IPS DF 19.7 (cell line): Measurements from ENCODE around the gene RAPGEFL1.
A peak's percentile ranks its signal among the peaks of the same experiment; 100 is the strongest.
"Not testable (repeated sequence)": the region's sequence is repeated elsewhere in the genome, so short reads cannot be mapped to it uniquely, and the experiment has no call there.

Experiments
- DNase-seq: peaks from one replicate; pipeline ENCODE4 v3.0.0-alpha.2; 2013; ENCODE audit warnings: low read depth, low spot score

The RAPGEFL1 gene

DNA sequence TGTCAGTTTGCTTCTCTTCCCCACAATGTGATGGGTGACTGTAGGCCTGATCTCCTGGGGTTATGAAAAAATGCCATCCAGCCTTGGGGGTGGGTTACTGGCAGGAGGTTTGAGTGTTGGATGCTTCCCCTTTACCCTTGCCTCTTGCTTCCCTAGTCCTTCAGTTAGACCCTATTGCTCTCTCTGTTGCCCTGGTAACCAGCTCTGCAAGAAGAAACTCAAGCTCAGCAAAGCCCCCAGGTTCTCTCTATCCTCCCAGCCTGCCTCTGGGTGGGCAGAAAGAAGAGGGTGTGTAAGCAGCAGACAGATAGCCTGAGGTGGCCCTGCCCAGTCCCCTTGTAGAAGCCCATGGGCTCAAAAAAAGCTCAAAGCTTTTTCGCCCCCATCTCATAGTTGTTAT is 2.8 kb upstream of the RAPGEFL1 start:
- no peak for DNase-seq

DNA sequence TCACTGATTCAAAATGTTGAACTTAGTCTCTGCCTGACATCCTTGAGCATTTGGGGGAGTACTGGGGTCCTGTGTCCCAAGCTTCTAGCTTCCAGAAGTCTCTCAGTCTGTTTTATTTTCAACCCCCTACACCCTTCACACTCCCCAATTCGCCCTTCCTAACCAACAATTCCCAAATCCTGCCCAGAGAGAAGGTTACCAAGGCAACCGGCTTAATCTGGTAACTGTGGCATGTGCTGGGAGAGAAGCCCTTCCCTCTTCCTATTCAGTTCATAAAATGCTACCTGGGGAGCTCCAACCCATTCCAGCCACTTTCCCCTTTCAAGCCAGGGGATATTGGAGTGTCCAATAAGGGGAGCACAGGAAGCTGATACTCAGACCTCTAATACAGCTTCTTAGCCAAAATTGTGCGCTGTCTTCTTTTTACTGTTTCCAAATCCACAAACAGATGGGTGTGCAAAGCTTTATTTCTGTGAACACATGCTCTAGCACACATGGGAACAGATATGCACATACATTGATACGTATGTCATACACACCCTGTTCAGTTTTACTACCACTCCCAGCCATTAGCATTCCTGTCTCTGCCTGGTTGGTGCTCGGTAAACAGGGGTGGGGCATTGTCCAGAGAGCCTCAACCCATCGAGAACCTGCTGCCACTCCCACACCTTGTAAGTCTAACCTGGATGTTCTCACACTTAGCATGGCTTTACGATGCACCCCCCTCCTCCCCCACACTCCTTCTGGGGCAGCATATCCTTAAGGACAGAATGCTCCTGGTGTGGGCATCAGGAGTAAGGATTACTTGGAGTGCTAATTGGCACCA is 1.1 kb upstream of the RAPGEFL1 start:
- DNase-seq = no peak

DNA sequence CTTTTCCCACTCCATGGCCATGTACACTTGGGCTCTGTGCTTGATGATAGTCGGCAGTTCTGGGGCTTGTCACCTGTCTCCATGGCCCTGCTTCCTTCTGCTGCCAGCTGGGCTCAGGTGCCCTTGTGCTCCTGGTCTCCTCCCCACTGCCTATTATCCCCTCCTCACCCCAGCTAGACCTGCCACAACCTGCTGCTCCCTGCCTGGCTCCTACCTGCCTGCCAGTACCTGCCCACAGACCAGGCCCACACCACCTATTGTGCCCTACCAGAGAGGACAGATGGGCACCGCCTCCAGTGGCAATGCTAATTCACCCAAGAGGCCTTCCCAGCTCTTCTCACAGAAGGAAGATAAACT is 538 bp upstream of the RAPGEFL1 start:
- no peak for DNase-seq

DNA sequence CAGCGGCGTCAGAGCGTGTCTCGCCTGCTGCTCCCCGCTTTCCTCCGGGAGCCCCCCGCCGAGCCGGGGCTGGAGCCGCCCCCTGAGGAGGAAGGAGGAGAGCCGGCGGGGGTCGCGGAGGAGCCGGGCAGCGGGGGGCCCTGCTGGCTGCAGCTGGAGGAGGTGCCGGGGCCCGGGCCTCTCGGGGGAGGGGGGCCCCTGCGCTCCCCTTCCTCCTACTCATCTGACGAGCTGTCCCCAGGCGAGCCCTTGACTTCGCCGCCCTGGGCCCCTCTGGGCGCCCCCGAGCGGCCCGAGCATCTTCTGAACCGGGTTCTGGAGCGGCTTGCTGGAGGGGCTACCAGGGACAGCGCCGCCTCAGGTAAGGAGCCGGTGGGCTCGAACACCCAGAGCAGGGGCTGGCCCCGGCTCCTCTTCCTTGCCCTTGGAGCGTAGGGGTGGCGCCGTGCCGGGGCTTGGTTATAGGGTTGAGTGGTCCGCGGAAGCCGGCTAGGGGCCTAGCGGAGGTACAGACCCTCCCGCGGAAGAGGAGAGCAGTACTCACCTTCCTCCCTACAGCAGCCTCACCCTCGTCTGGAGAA is 841 bp downstream of the RAPGEFL1 start:
- DNase-seq = no peak

DNA sequence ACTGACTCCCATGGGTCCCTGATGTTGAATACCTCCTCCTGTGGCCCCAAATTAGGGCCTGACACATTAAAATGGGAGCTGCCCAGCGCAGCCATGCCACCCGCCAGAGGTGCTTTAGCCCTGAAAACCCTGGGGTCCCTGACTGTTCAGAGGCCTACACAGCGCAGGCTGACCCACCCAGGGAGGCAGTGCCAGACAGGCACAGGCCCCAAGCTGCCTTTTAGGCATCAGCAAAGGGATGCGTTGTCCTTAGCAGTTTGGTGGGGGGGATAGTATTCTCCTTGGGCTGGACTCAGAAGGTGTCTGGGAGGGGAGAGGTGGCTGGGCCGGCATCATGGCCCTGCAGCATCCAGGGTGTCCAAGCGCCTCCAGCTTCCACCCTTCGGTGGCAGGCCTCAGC is 1.4 kb downstream of the RAPGEFL1 start:
- DNase-seq = no peak

DNA sequence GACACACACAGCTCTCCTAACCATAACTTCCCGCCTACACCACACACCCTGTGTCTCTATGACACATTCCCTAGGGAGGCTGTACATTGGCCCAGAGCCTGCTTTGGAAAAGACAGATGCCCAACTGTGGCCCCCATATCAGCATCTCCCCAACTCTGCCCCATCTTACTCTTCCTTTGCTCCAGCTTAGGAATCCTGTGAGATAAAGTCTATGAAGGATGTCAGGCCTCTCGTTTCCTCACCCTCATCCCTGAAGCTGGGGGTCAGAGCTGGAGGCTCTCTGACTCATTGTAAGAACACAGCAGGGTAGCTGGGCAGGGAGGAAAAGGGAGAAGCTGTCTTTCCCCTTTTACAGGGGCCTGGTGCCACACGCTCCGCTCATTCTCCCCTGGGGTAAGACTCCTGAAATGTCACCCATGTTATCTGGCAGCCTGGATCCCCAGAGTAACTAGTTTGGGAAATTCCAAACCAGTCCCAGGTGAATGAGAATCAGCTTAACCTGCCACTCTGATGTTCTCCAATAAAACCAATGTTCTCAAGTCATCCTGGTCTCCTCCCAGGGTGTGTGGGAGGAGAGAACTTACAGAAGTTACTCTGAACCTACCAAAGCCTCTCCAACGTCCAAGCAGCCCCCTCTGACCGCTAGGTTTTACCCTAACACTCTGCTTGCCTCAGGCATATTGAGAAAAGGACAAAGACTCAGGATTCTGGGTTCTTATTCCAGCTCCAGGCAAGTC is 2.8 kb downstream of the RAPGEFL1 start:
- DNase-seq = no peak

DNA sequence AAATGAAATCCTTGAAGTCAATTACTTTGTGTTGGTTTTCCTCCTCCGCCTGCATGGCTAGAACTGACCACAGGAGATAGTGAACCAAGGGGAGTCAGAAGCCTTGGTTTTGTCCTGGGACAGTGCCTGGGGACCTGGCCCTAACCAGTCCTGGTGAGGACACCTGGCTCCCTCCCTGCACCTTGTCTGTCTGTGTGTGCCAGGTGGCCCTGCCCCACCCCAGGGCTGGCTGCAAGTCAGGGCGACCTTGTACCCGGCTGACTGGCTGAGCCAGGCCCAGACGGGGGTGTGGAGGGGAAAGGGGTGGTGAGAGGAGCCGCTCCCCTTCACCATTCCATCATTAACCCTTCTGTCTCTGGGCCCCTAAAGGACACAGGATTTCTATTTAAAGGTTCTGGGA is 3.4 kb downstream of the RAPGEFL1 start:
- no peak for DNase-seq

DNA sequence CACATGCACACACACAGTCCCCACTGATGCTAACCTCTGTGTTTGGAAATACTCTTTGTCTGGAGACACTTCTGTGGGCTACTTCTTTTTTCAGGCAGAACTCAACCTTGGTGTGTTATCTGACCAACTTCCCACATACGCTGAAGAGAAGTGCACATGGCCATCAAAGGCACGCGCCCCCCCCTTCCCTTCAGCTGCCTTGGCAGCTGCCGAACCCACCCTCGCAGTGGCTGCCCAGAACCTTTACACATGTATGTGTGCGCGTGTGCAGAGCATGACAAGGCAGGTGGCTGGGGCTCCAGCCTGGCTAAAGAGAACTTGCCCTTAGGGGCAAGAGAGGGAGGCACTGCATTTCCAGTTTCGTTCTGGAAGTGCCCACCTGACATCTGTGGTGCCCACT is 3.9 kb downstream of the RAPGEFL1 start:
- no peak for DNase-seq

DNA sequence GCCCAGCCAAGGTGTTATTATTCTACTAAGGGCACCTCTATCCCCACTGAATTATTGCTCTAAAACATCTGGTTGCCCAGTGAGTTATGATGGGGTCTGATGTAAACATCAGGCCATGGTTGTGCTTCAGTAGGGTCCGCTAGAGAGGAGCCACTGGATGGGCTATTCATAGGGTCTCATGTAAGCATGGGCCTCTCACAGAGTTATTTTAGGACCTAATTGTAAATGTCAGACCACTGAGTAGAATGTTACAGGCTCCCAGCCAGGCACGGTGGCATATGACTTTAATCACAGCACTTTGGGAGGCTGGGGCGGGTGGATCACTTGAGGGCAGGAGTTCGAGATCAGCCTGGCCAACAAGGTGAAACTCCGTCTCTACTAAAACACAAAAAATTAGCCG is 5.3 kb downstream of the RAPGEFL1 start:
- DNase-seq = no peak

DNA sequence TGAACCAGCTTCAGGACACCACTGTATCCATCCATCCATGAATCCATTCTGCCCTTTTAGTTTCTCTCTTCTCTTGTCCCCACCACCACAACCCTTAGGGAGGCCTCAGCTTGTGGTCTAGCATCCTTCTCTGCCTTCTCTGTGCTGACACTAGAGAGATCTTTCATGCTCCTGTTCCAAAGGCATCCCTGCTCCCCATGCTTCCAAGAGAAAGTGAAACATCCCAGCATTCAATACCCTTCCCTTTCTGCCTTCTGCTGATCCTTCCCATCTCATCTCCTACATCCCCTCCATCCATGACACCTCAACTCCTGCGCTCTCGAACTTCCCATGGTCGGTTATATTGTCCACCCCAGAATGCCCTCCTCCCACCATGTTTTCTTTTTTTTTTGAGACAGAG is 10.0 kb downstream of the RAPGEFL1 start:
- DNase-seq = no peak

DNA sequence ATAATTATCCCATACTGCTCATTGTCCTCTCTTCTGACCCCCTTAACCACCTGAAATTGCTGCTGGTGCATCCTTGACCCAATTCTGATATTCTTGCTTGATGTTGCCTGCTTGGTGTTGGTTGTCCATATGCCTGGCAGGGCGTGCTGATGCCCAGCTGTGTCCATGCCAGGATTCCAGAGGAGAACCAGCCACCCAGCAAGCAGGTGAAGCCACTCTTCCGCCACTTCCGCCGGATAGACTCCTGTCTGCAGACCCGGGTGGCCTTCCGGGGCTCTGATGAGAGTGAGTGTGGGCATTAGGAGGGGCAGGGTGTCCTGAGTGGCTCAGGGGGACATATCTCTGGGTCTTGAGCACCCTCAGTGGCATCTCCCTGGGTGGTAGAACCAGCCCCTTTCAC is 11.4 kb downstream of the RAPGEFL1 start:
- no peak for DNase-seq

DNA sequence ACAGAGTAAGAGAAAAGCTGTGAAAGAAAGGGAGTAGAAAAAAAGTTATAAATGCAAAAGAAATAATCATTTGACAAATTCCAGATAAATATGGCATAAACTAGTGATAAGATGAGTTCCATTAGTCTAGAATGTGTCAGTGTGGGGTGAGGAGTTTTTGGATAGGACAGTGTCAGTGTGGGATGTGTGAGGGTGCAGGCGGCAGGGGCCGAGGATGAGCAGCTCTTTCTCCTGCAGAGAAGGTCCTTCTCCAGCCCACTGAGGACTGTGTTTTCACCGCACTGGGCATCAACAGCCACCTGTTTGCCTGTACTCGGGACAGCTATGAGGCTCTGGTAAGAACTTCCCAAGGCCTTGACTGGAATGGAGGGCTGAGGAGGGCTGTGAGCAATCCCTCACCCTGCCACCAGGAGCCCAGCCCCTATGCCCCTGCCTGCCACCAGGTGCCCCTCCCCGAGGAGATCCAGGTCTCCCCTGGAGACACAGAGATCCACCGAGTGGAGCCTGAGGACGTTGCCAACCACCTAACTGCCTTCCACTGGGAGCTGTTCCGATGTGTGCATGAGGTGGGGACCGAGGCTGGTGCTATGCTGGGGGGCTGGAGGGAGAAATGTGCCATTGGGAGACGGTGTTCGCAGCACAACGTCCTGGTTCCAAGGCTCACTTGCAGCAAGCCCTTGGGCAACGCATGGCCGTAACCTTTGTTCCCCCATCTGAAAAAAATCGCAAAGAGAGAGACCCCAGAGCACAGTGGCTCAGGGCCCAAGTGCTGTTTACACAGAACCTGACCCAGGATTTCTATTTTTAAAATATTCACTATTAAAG is 13.1 kb downstream of the RAPGEFL1 start:
- DNase-seq = no peak

DNA sequence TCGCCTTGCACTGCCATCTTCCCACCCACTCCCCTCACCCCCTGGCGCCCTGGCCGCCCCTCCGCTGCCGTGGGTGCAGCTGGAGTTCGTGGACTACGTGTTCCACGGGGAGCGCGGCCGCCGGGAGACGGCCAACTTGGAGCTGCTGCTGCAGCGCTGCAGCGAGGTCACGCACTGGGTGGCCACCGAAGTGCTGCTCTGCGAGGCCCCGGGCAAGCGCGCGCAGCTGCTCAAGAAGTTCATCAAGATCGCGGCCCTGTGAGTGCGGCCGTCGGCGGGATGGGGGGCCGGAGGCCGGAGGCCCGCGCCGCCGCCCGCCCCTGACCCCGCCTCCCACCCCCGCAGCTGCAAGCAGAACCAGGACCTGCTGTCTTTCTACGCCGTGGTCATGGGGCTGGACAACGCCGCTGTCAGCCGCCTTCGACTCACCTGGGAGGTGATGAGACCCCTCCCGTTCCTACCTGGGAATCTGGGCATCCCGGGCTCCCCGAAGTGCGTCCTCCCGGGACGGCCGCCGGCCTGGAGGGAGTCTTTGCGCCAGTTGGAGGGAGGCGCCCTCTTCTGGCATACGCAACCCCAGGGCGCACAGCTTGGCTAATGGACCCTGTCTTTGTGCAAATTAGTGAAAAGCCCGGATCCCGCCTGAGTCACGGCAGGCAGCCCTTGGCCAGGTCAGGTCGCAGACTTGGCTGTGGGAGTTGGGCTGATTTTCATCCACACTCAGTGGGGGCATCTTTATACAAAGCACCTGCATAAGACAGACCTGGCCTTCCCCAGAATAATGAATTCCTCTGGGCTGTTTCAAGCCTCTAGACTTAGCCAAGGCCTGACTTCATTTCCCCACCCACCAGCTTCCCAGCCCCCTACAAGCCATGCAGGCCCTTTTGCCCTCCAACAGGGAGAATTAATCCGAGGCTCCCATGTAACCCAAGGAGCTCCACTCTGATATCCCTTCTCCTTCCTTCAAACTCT is 14.3 kb downstream of the RAPGEFL1 start:
- peak; percentile 48 for DNase-seq

DNA sequence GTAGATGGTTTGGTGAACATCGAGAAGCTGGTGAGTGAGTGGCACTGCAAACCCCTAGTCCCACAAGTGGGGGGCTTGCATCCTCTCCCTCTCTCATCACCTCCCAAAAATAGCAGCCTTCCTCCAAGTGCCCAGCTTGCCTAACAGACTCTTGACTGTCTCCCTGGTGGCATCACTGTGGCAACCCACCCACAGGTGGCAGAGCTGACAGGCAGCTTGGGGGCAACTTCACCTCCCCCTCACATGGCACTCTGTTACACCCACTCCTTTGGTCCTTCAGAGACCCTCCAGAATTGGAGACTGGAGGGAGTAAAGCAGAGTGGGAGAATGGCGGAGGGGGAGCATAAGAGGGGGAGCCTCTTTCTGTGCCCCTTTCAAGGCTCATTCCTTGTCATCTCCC is 15.7 kb downstream of the RAPGEFL1 start:
- DNase-seq = no peak

DNA sequence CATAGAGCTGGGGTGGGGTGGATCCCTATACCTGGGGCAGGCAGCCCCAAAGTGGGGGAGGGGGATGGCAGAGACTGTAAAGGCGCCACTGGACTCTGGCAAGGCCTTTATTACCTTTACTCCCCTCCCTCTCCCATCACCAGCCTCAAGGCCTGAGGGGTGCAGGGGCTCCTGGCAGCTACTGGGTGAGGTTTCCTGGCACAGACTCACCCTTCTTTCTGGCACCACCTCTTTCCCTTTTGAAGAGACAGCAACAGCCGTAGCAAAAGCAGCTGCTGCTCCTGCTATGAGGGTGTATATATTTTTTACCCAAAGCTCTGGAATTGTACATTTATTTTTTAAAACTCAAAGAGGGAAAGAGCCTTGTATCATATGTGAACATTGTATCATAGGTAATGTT is 17.6 kb downstream of the RAPGEFL1 start:
- DNase-seq = no peak

DNA sequence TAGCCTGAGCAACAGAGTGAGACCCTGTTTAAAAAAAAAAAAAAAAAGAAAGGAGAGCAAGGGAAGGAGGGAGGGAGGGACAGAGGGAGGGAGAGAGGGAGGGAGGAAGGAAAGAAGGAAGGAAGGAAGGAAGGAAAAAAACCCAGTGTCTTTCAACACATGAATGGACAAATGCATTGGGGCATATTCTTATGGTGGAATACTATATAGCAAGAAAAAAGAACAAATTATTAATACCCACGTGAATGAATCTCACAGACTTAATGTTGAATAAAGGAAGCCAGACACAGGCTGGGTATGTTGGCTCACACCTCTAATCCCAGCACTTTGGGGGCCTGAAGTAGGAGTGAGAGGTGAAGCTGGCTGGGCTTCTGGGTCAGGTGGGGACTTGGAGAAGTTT is 20.3 kb downstream of the RAPGEFL1 start:
- no peak for DNase-seq

DNA sequence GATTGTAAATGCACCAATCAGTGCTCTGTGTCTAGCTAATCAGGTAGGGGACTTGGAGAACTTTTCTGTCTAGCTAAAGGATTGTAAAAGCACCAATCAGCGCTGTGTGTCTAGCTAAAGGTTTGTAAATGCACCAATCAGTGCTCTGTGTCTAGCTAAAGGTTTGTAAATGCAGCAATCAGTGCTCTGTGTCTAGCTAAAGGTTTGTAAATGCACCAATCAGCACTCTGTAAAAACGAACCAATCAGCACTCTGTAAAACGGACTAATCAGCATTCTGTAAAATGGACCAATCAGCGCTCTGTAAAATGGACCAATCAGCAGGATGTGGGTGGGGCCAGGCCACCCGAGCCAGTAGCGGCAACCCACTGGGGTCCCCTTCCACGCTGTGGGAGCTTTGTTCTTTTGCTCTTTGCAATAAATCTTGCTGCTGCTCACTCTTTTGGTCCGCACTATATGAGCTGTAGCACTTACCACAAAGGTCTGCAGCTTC is 20.7 kb downstream of the RAPGEFL1 start:
- DNase-seq = not testable (repeated sequence)

DNA sequence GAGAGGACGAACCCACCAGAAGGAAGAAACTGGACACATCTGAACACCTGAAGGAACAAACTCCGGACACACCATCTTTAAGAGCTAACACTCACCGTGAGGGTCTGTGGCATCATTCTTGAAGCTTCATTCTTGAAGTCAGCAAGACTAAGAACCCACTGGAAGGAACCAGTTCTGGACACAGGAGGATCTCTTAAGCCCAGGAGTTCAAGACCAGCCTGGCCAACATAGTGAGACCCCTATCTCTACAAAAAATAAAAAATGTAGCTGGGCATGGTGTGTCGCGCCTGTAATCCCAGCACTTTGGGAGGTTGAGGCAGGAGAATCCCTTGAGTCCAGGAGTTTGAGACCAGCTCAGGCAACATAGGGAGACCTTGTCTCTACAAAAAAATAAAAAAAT is 21.3 kb downstream of the RAPGEFL1 start:
- no peak for DNase-seq

DNA sequence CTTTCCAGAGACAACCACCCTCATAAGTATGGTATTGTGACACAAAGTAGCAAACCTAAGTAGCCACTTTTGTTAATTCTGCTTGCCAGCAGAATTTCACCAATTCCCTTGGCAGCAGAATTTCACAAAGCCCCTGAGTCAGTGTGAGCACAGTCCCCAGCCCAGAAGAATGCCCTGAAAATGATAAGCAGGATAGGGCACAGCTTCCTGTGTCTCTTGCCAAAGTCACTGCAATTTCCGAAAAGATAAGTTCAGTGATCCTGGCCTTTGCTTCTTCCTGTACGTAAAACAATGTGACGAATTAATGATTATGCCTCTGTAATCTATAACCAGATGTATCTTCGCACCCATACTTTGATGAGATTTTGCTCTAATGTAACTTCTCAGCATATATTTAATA is 25.9 kb downstream of the RAPGEFL1 start:
- no peak for DNase-seq

DNA sequence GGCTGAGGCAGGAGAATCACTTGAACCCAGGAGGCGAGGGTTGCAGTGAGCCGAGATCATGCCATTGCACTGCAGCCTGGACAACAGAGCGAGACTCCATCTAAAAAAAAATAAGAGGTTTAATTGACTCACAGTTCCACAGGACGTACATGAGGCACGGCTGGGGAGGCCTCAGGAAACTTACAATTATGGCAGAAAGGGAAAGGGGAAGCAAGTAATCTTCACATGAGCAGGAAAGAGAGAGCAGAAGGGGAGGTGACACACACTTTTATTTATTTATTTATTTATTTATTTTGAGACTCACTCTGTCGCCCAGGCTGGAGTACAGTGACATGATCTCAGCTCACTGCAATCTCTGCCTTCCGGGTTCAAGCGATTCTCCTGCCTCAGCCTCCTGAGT is 28.9 kb downstream of the RAPGEFL1 start:
- DNase-seq = not testable (repeated sequence)
